HFF-Myc (cell line): ENCODE data around the gene S1PR3.

Experiments used
- DNase-seq: peaks from one replicate; pipeline ENCODE4 v3.0.0-alpha.2; 2011; ENCODE audit warnings: low read depth; ENCODE audit errors: extremely low read depth
- H3K4me3 ChIP-seq: replicated peaks from 2 replicates; pipeline ENCODE4 v1.5.1; 2011; ENCODE audit warnings: low read depth, mild to moderate bottlenecking, control low read depth, low read length
- TF ChIP-seq, protein P1 (sequence below): IDR thresholded peaks from 2 replicates; pipeline ENCODE4 v1.5.1; 2012; ENCODE audit warnings: mild to moderate bottlenecking, low read depth, low read length, control low read depth; ENCODE audit errors: missing control alignments

The S1PR3 gene

DNA sequence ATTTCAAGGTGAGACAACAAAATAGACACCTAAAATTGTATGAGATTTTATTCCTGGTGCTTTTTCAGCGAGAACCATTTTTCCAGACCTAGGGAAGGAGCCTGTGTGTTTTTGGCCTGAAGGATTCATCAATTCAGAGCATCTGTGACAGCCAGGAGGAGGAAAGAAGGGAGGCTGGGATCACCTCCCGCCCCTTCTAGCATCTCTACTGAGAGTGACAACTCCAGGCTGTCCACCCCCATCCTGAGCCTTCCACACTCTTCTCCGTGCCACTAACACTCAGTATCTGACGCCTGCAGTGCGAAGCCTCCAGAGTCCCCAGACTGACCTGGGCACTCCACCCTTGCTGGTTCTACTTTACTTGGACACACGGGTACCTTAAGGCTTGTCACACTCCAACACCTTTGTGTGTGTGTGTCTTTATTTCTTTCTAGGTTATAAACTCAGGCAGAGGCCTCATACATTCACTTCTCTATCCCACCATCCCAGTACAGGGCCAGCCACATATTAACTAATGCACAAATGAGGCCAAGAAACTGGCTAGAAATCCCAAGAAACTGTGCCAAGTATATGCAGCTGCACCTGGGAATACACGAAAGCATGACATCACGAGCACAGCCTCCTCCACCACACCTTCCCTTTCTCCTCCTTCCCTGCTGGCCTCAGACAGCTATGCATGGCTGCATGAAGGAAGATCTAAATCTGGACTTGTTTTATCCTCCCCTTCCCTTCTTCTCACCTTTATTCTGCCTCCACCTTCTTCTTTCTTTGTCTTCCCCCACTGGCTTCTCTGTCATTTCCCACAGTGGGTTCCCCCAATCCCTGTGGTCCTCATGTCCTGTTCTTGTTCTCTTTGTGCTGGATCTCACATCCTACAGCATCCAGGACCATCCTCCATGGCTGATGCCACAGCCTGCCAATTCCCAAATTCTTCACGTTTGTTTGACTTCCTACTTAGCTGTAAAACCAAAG, 16.0 kb downstream of the S1PR3 start:
- no peak overlapping the region for H3K4me3 ChIP-seq
- DNase-seq = no peak
- TF ChIP-seq, protein P1, sequence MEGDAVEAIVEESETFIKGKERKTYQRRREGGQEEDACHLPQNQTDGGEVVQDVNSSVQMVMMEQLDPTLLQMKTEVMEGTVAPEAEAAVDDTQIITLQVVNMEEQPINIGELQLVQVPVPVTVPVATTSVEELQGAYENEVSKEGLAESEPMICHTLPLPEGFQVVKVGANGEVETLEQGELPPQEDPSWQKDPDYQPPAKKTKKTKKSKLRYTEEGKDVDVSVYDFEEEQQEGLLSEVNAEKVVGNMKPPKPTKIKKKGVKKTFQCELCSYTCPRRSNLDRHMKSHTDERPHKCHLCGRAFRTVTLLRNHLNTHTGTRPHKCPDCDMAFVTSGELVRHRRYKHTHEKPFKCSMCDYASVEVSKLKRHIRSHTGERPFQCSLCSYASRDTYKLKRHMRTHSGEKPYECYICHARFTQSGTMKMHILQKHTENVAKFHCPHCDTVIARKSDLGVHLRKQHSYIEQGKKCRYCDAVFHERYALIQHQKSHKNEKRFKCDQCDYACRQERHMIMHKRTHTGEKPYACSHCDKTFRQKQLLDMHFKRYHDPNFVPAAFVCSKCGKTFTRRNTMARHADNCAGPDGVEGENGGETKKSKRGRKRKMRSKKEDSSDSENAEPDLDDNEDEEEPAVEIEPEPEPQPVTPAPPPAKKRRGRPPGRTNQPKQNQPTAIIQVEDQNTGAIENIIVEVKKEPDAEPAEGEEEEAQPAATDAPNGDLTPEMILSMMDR = no peak

DNA sequence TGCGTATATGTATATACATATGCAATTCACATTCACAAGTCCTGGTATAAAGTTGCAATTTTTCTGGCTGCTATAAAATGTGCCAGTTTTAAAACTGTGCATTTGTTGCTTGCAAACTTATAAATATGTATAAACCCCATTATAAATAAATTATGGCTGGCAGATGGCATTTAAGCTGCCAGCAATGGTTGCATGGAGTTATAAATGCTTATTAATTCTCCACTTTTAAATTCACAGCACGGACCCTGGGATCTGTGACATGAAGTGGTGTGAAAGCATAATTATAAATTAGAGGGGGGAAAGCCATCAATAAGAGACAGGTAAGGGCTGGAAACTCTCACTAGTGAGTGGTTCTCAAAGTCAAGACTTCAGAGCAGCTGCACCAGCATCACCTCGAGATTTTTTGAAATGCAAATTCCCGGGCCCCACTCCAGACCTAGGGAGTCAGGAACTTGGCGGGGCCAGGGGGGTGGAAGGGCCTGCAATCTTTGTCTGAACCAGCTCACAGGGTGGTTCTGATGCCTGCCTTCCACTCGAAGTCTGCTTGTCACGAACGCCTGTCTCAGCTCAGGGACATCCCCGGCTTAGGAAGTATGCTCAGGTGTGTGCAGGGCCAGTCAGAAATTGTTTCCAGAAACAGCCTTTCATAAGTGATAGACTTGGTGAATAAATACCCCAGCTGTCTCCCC, 16.9 kb downstream of the S1PR3 start:
- TF ChIP-seq, protein P1 = no peak
- H3K4me3 ChIP-seq = no peak overlapping the region
- DNase-seq = no peak

DNA sequence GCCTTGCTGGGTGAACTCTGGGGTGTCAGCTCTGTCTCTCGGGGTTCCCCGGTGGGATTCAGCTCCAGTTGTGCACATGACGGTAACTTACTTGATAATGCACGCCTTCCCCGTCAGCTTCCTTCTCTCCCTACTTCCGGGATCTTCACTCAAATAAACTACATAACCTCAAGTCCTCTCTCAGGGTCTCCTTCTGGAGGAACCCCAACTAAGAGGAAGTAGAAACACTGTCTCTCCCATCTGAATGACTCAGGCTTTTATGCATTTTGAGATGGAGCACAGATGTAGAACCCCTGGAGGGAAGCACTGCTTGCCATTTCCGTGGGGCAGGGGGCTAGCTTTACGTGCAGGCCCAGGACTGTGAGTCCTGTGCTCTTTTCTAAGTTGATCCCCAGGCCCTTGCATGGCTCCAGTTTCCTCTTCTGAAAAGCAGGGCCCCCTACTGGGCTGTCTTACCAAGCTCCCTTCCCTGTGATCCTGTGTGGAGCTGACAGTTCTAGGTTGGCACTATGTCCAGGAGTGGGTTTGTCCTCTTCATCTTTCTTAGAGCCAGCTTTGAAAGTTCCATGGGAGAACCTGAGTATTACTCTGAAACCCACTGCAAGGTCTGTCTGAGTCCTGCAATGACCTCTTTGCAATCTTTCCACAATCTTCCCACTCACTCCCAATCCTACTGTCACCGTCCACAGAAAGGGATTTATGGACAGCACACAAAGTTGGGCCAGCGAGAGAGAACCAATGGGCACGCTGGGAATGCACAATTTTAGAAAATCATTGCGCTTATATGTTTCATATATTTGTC, 17.7 kb downstream of the S1PR3 start:
- TF ChIP-seq, protein P1 = peak; percentile 43
- DNase-seq = no peak
- H3K4me3 ChIP-seq = no peak overlapping the region

DNA sequence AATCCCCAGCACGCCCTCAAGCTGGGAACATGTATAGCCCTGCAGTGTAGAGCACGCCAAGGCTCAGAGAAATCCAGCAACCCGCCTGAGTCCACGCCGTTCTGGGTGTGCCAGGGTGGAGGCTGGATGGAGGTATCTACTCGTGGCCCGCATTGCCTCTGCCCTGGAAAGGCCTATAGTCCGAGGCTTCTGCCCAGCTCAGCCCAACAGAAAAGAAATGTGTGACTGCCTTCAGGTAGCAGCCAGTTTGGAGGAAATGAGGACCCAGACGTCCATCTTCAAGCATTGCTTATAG, 18.2 kb downstream of the S1PR3 start:
- no peak overlapping the region for H3K4me3 ChIP-seq
- TF ChIP-seq, protein P1 = no peak
- no peak for DNase-seq

DNA sequence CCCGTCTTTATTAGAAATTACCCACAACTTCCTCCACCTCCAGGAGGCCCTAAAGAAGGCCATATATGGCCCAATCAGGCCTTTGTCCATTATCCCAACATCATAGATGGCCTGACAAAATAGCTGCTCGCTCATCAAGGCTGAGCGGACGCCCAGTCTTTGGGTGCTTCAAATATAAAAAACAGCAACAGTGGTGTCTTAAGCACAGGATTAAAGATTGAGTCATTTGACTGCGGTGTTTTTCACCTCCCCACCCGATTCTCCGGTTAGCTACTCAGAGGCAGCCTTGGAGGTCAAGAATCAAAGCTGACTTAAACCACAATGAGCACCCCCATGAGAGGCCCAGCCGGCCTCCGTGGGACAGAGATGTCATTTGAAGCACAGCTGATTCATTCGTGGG, 18.8 kb downstream of the S1PR3 start:
- no peak for DNase-seq
- no peak overlapping the region for H3K4me3 ChIP-seq
- TF ChIP-seq, protein P1 = no peak

DNA sequence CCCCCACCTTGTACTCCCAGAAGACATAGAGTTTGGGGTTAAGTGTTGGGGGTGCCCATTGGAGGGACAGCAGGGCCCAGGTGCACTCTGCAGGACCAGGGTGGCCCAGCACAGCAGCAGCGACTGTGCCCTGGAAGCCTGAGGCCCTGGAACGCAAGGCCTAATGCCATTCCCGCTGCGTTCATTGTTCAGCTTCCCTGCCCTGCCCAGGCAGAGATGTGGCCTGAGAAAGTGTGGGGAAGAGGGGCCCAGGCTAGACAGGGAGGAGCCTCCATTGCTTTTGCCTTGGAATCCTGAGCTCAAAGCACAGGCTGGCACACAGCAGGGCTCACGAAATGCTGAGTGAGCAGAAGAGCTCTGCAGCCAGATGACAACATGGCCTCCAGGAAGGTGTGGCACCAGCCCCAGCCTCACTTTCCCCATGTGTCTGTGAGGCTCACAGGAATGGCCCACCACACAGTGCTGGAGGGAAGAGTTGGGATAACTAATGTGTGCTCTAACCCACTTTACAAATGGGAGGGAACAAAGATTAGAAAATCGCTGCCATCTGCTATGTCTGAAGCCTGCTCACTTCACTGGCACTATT, 19.4 kb downstream of the S1PR3 start:
- DNase-seq = no peak
- TF ChIP-seq, protein P1 = no peak
- no peak overlapping the region for H3K4me3 ChIP-seq
